Measurements from ENCODE around the gene SEMA4A. TPM values are rescaled to one million over a fixed set of nuclear protein-coding genes. Genes with fewer than 3 reads are reported as not detected.
"Not testable (repeated sequence)": the region's sequence is repeated elsewhere in the genome, so short reads cannot be mapped to it uniquely, and the experiment has no call there.

Gene SEMA4A
- total and polyA plus RNA-seq, 5 donors = 2.3 to 3.7 (median 2.7) TPM

DNA sequence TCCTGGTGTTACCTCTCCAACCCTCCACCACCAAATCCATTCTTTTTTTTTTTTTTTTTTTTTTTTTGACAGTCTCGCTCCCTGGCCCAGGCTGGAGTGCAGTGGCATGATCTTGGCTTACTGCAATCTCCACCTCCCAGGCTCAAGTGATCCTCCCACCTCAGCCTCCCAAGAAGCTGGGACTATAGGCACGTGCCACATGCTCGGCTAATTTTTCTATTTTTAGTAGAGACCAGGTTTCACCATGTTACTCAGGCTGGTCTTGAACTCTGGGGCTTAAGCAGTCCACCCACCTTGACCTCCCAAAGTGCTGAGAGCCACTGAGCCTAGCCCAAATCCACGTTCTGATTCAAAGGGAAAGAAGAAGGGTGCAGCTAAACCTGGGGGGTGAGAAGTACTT, 32.4 kb upstream of the SEMA4A start:
- DNase-seq = peak in 1 of 3 donors; percentile 22
- peaks cover 44% of the 10 kb centered on the region for H3K4me1 ChIP-seq (ENCODE audit: control insufficient read depth, insufficient read depth, low read length)
- H3K9me3 ChIP-seq (ENCODE audit: control insufficient read depth, low read length); H3K4me3 ChIP-seq (ENCODE audit: low read length); ATAC-seq; H3K27me3 ChIP-seq (ENCODE audit: control insufficient read depth, insufficient read depth); intact Hi-C loops (cut with DNase I): not testable (repeated sequence)
- peak overlapping the region; percentile 92 for H3K27ac ChIP-seq (ENCODE audit: low read length)
- WGBS = 39% methylated on average over 4 of the region's 4 CpGs

DNA sequence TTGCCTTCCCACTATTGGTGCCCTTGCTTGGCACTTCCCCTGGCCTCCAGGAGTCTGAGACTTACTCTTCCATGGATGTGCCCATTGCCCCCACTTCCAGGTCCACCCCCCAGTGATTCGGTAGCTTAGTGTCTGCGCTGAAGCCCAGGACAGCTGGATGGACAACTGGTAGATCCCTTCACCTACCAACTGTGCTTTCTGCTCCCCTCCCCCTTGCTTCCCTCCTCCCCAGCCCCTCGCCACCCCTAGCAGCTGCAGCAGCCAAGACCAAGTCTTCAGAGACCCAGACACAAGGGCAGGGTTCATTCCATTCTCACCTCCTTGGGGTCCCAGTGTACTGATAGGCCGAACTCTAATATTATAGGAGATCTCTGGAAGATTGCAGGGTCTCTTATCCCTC, 31.9 kb upstream of the SEMA4A start:
- intact Hi-C loops (cut with DNase I) = no loop called here
- peaks cover 45% of the 10 kb centered on the region for H3K4me1 ChIP-seq (ENCODE audit: control insufficient read depth, insufficient read depth, low read length)
- H3K27me3 ChIP-seq (ENCODE audit: control insufficient read depth, insufficient read depth) = no peaks in the 10 kb centered on the region
- no peak for ATAC-seq
- H3K4me3 ChIP-seq (ENCODE audit: low read length) = peak overlapping the region; percentile 2
- H3K9me3 ChIP-seq (ENCODE audit: control insufficient read depth, low read length) = no peaks in the 10 kb centered on the region
- peak in 1 of 3 donors; percentile 32 for DNase-seq
- H3K27ac ChIP-seq (ENCODE audit: low read length) = peak overlapping the region; percentile 92
- 62% methylated on average over 4 of the region's 4 CpGs for WGBS

DNA sequence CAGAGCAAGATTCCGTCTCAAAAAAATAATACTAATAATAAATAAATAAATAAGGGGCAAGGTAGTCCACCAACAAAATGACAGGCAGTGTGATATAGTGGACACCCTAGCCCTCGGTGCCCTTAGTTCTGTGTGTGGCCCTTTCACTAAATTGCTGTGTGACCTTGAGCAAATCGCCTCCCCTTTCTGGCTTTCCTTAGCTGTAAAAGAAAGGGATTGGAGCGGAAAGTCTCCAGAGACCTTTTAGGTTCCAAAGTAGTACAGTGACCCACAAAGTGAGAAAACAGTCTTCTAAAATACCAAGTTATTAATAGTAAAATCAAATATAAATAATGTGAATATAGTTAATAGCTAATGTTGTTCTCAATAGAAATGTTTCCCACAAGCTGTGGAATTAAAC, 31.3 kb upstream of the SEMA4A start:
- Histone ChIP-seq H3K27ac (ENCODE audit: low read length) (peak overlapping the region; percentile 100), H3K4me1 (ENCODE audit: control insufficient read depth, insufficient read depth, low read length) (peaks cover 51% of the 10 kb centered on the region), H3K9me3 (ENCODE audit: control insufficient read depth, low read length) (no peaks in the 10 kb centered on the region), H3K27me3 (ENCODE audit: control insufficient read depth, insufficient read depth) (no peaks in the 10 kb centered on the region), H3K4me3 (ENCODE audit: low read length) (peak overlapping the region; percentile 51)
- WGBS = 32% methylated on average over 4 of the region's 4 CpGs
- no peak for DNase-seq
- no peak for ATAC-seq
- intact Hi-C loops (cut with DNase I) = no loop called here

DNA sequence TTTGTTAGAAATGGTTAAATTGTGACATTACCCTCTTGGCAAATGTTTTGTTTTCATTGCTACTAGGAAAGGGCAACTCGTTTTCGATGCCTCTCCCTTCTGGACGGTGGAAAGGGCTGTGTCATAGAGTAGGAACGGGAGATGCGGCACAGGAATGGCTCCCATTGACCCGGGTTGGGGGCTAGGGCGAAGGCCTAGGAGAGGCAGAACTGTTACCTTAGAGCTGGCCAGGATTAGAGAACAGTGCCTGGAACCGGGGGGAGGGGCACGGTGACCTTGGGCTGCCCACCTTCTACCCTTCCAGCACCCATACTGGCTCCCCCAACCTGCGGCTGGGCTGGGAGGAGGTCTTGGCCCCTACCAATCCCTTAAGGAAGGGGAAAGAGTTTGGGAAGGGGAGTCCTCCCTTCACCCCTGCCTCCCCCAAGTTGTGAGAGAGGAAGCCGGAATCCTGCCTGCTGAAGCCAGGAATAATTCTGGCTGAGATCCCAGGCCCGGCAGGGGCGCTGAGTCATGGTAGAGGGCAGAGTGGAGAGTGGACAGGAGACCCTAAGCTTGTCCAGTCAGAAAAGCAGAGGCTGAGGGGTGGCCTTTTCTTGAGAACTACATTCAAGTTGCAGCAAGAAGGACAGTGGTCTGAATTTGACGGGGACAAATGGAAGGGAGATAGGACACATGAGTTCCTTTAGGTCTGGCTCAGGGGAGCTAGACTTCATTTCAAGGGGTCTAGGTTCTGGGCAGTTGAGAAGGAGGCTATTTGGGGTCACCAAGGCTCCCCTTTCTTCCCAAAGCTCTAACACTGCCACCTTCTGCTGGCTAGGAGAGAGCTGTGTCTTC, 30.6 kb upstream of the SEMA4A start:
- no peaks in the 10 kb centered on the region for H3K27me3 ChIP-seq (ENCODE audit: control insufficient read depth, insufficient read depth)
- peaks cover 51% of the 10 kb centered on the region for H3K4me1 ChIP-seq (ENCODE audit: control insufficient read depth, insufficient read depth, low read length)
- intact Hi-C loops (cut with DNase I) = no loop called here
- ATAC-seq (peak; percentile 52 to 54), DNase-seq (peak; percentile 87 to 93 (median 92))
- H3K9me3 ChIP-seq (ENCODE audit: control insufficient read depth, low read length) = no peaks in the 10 kb centered on the region
- WGBS = 10% methylated on average over 14 of the region's 14 CpGs
- peak overlapping the region; percentile 100 for H3K27ac ChIP-seq (ENCODE audit: low read length)
- peak overlapping the region; percentile 51 for H3K4me3 ChIP-seq (ENCODE audit: low read length)

DNA sequence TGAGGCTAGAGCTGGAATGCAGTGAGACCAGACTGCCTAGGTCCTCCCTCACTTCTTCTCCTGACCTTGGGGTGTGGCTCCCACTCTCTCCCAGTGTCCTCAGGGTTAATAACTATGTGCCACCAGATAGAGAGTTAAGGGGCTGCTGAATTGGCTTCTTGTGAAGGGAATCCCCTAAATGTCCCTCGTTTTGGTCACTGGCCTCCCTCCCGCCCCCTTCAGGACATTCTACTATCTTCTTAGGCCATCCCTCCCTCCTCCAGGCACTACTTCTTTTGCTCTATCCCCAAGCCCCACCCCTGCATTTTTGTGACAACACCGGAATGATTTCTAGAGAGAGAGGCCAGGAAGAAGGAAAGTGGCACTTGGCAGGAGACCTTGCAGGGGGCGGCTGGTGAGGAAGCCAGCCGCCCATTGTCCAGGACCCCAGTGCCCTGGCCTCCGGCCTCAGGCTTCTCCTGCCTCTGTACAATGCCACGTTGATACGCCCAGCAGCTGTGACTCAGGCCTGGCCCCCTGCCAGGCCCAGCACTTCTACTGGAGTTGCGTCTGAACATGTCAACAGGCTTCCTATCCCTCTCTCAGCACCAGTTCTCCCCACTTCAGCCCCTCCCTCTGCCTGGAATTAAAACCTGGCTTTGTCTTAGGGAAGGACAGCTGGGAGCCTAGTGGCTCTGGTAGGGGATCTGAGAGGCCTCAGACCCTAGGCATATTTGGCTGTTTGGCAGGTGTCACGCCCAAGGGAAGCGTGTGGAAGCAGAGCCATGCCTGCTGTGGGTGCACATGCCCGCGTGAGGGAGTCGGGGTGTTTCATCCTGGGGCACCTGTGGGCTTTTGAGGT, 29.8 kb upstream of the SEMA4A start:
- H3K9me3 ChIP-seq (ENCODE audit: control insufficient read depth, low read length) = no peaks in the 10 kb centered on the region
- WGBS = 7% methylated on average over 14 of the region's 14 CpGs
- DNase-seq (peak; percentile 97 to 99 (median 98)), ATAC-seq (peak; percentile 75 to 86)
- intact Hi-C loops (cut with DNase I) = no loop called here
- peaks cover 58% of the 10 kb centered on the region for H3K4me1 ChIP-seq (ENCODE audit: control insufficient read depth, insufficient read depth, low read length)
- peak overlapping the region; percentile 36 for H3K4me3 ChIP-seq (ENCODE audit: low read length)
- H3K27ac ChIP-seq (ENCODE audit: low read length) = peak overlapping the region; percentile 100
- no peaks in the 10 kb centered on the region for H3K27me3 ChIP-seq (ENCODE audit: control insufficient read depth, insufficient read depth)

DNA sequence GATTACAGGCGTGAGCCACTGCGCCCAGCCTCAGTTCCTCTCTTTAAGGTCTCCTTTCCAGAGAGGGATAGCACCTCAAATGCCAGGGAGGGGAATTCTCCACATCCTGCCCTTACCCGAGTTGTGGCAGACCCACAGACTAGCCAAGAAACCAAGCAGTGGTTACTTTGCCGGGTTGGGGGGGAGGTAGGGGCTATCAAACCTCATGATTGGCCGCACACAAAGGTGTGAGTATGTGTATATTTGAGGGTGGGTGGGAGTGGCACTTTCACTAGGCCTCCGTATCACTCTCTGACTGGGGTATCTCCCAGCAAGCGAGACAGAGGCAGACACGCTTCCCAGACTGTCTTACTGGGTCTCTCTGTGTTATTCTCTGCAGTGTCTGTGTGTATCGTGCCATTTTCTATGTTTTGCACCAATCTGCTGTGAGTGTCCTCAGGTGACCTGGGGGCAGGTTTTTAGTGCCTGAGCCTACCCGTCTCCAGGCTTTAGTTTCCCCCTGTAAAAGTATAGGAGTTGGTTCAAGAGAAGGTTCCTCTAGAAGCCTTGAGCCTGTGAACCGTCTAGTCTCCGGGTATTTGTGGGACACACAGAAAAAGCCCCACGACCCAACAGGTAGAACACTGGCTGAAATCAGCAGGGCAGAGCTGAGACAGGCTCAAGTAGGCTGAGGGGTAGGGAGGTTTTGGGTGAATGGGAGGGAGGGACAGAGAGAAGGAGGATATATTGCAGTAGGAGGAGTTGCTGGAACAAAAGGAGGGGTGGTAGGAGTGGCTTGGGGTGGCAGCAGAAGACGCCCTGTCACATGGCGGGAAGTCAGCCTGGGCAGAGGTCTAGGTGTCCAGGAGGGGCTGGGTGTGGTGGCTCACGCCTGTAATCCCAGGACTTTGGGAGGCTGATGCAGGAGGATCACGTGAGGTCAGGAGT, 28.6 kb upstream of the SEMA4A start:
- H3K27ac ChIP-seq (ENCODE audit: low read length) = peak overlapping the region; percentile 92
- DNase-seq (peak; percentile 65 to 76 (median 72)), ATAC-seq (peak; percentile 4 to 9)
- H3K4me1 ChIP-seq (ENCODE audit: control insufficient read depth, insufficient read depth, low read length) = peaks cover 63% of the 10 kb centered on the region
- H3K4me3 ChIP-seq (ENCODE audit: low read length) = no peak overlapping the region
- WGBS = 50% methylated on average over 17 of the region's 17 CpGs
- H3K9me3 ChIP-seq (ENCODE audit: control insufficient read depth, low read length) = no peaks in the 10 kb centered on the region
- no peaks in the 10 kb centered on the region for H3K27me3 ChIP-seq (ENCODE audit: control insufficient read depth, insufficient read depth)
- intact Hi-C loops (cut with DNase I) = no loop called here

DNA sequence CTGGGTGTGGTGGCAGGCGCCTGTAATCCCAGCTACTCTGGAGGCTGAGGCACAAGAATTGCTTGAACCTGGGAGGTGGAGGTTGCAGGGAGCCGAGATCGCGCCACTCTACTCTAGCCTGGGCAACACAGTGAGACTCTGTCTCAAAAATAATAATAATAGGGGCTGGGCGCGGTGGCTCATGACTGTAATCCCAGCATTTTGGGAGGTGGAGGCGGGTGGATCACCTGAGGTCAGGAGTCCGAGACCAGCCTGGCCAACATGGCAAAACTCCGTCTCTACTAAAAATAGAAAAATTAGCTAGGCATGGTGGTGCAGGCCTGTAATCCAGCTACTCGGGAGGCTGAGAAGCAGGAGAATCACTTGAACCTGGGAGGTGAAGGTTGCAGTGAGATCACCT, 27.8 kb upstream of the SEMA4A start:
- DNase-seq; intact Hi-C loops (cut with DNase I); ATAC-seq; H3K27me3 ChIP-seq (ENCODE audit: control insufficient read depth, insufficient read depth); H3K9me3 ChIP-seq (ENCODE audit: control insufficient read depth, low read length); H3K4me3 ChIP-seq (ENCODE audit: low read length): not testable (repeated sequence)
- 74% methylated on average over 10 of the region's 10 CpGs for WGBS
- Histone ChIP-seq H3K27ac (ENCODE audit: low read length) (peak overlapping the region; percentile 92), H3K4me1 (ENCODE audit: control insufficient read depth, insufficient read depth, low read length) (peaks cover 59% of the 10 kb centered on the region)

DNA sequence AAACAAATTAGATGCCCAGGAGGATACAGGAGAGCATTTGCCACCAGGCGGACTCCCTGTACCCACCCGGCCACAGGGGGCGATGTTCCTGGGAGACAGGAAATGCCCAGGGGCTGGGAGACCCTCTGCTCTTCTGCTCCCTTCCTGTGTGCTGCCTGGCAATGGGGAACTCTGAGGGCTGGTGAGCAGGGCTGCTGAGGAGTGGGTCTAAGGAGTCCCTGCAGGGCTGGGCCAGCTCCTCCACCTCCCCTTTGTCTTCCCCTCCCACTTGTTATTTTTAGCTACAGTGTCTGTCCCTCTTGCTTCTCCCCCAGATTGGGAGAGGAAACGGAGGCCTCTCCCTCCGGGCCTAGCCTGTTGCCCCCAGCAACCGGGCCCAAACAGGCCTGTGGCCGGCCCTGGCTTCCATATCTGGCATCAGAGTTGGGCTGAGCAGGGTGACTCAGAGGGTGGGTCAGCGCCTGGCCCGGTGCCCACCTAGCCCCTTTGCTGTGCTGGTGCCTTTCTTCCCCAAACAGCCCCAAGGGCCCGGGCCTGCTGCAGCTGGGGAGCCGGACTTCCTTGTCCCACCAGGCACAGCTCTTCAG, 27.2 kb upstream of the SEMA4A start:
- 8% methylated on average over 11 of the region's 11 CpGs for WGBS
- Histone ChIP-seq H3K27ac (ENCODE audit: low read length) (peak overlapping the region; percentile 99), H3K4me1 (ENCODE audit: control insufficient read depth, insufficient read depth, low read length) (peaks cover 55% of the 10 kb centered on the region), H3K27me3 (ENCODE audit: control insufficient read depth, insufficient read depth) (no peaks in the 10 kb centered on the region), H3K9me3 (ENCODE audit: control insufficient read depth, low read length) (no peaks in the 10 kb centered on the region), H3K4me3 (ENCODE audit: low read length) (no peak overlapping the region)
- DNase-seq (peak; percentile 97 to 98 (median 98)), ATAC-seq (peak; percentile 70 to 77)
- intact Hi-C loops (cut with DNase I) = no loop called here

DNA sequence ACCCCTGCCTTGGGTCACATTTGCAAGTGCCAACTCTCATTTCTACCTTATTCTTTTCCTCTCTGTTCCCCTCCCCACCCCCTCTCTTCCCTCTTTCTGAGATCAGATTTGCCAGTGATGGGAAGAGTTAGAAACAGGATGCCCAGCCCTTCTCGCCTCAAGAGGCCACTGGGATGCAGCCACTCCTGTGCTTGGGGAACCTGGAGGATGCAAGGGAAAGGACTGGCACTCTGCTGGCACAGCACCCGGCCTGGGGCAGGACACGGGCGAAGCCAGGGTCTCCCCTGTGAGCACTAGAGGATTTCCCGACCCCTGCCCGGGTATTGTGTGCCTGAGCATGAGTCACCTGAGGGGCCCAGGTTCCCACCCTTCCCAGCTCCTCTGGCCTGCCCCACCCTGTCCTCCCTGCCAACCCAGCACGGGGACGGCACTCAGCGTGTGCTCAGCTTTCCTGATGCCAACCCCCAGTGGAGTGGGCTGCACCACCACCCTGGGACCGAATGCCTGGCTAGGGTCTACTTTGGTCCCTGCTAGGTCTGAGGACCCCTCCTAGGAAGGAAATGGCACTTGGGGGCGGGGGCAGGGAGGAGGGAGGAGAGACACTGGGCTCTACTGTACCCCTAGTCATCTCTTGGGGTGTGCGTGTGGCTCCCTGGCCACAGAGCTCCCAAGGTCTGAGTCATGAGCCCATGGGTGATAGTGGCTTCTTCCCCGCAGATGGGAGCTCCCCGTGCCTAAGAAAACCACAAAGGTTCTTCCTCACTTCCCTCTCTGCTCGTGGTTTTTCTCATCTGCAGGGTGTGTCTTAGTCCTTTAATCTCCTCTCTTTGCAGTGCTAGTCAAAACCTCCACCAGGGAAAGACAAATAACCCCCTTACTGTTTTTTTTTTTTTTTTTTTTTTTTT, 26.5 kb upstream of the SEMA4A start:
- peak overlapping the region; percentile 99 for H3K27ac ChIP-seq (ENCODE audit: low read length)
- DNase-seq (peak; percentile 75 to 77 (median 77)), ATAC-seq (peak in 1 of 2 donors; percentile 11)
- no peaks in the 10 kb centered on the region for H3K27me3 ChIP-seq (ENCODE audit: control insufficient read depth, insufficient read depth)
- no peak overlapping the region for H3K4me3 ChIP-seq (ENCODE audit: low read length)
- 19% methylated on average over 15 of the region's 15 CpGs for WGBS
- no peaks in the 10 kb centered on the region for H3K9me3 ChIP-seq (ENCODE audit: control insufficient read depth, low read length)
- peaks cover 50% of the 10 kb centered on the region for H3K4me1 ChIP-seq (ENCODE audit: control insufficient read depth, insufficient read depth, low read length)
- intact Hi-C loops (cut with DNase I) = no loop called here
